B cell (primary cell): Measurements from ENCODE around the gene CGB1. TPM values are rescaled to one million over a fixed set of nuclear protein-coding genes. Genes with fewer than 3 reads are reported as not detected.
"Not testable (repeated sequence)": the region's sequence is repeated elsewhere in the genome, so short reads cannot be mapped to it uniquely, and the experiment has no call there.

ENCODE experiments used
- ATAC-seq: fragments of 200-7000 bp; cut with Tn5 transposase; one replicate; pipeline ENCODE4 v1.10.0; 2021; ENCODE audit warnings: low read depth, mild to moderate bottlenecking, moderate number of reproducible peaks, moderate library complexity
- CTCF ChIA-PET: fragments of 350-600 bp; sonication (Branson Sonifier 250); formaldehyde crosslinking; loops from one replicate; lab custom pipeline; 2021; ENCODE audit warnings: antibody characterized with exemption, inconsistent platforms; lab: Charles Lee
- POLR2A ChIA-PET: fragments of 350-600 bp; sonication (Branson Sonifier 250); formaldehyde crosslinking; loops from one replicate; lab custom pipeline; 2021; ENCODE audit warnings: antibody characterized with exemption; lab: Charles Lee
- DNase-seq: peaks from one replicate; pipeline ENCODE4 v3.0.0; 2013
- H2AFZ ChIP-seq: 2 replicates; pipeline ENCODE4 v1.6.1; 2012; ENCODE audit warnings: mild to moderate bottlenecking, low read depth, low read length; ENCODE audit not compliant: insufficient read depth, poor library complexity, severe bottlenecking
- H3K27ac ChIP-seq, 2 donors: 1 replicate in 1 of 2; 2 replicates in 1 of 2; pipeline ENCODE4 v1.5.1; 2012 to 2013; ENCODE audit warnings: low read length in 2 of 2, mild to moderate bottlenecking in 2 of 2, moderate library complexity in 1 of 2
- H3K27me3 ChIP-seq, 4 experiments: fragments of 200-600 bp in 1 of 4; sonication (generic) in 1 of 4; replicated peaks in 1 of 4; 1 replicate in 2 of 4; 2 replicates in 2 of 4; pipeline versions ENCODE4 v1.6.1 to v1.7.0; 2013 to 2016; ENCODE audit warnings: low read length in 3 of 4, mild to moderate bottlenecking in 2 of 4, mixed read lengths in 1 of 4, moderate library complexity in 1 of 4; ENCODE audit not compliant: insufficient read depth in 4 of 4, control insufficient read depth in 3 of 4; ENCODE audit errors: control extremely low read depth in 1 of 4
- H3K36me3 ChIP-seq, 2 experiments: replicated peaks in 1 of 2; 1 replicate in 1 of 2; 2 replicates in 1 of 2; pipeline versions ENCODE4 v1.6.1 to v1.7.1; 2013; ENCODE audit warnings: low read length in 1 of 2; ENCODE audit not compliant: insufficient read depth in 2 of 2, control insufficient read depth in 1 of 2; ENCODE audit errors: control extremely low read depth in 1 of 2, extremely low read depth in 1 of 2
- H3K4me1 ChIP-seq, 2 donors: fragments of 200-600 bp in 1 of 2; sonication (generic) in 1 of 2; 1 replicate in 1 of 2; 2 replicates in 1 of 2; pipeline versions ENCODE4 v1.5.1 to v1.6.1; 2013 to 2017; ENCODE audit warnings: low read length in 2 of 2; ENCODE audit not compliant: control insufficient read depth in 2 of 2, insufficient read depth in 2 of 2
- H3K4me2 ChIP-seq: replicated peaks from 2 replicates; pipeline ENCODE3; 2012; ENCODE audit warnings: mild to moderate bottlenecking, low read depth, low read length; ENCODE audit not compliant: poor library complexity, severe bottlenecking
- H3K4me3 ChIP-seq, 5 experiments: fragments of 200-600 bp in 1 of 5; sonication (generic) in 1 of 5; 1 replicate in 3 of 5; 2 replicates in 2 of 5; pipeline versions ENCODE4 v1.5.1 to v1.7.0; 2011 to 2016; ENCODE audit warnings: low read length in 4 of 5, mild to moderate bottlenecking in 4 of 5, low read depth in 2 of 5, control low read depth in 1 of 5, moderate library complexity in 1 of 5; ENCODE audit not compliant: insufficient read depth in 1 of 5; ENCODE audit errors: control extremely low read depth in 1 of 5, extremely low read depth in 1 of 5
- H3K79me2 ChIP-seq: fragments of 200-600 bp; sonication (generic); one replicate; pipeline ENCODE4 v1.6.0; 2016; ENCODE audit warnings: low read length; ENCODE audit not compliant: control insufficient read depth, insufficient read depth
- H3K9ac ChIP-seq: fragments of 200-600 bp; sonication (generic); 2 replicates; pipeline ENCODE4 v1.6.1; 2017; ENCODE audit warnings: mild to moderate bottlenecking, low read length, moderate library complexity
- H3K9me3 ChIP-seq, 3 donors: one replicate each; pipeline versions ENCODE4 v1.6.1 to v1.7.1; 2013; ENCODE audit warnings: low read length in 2 of 3; ENCODE audit not compliant: control insufficient read depth in 2 of 3, insufficient read depth in 1 of 3; ENCODE audit errors: control extremely low read depth in 1 of 3
- H4K20me1 ChIP-seq: 2 replicates; pipeline ENCODE4 v1.6.0; 2012; ENCODE audit warnings: mild to moderate bottlenecking, low read length; ENCODE audit not compliant: insufficient read depth, control insufficient read depth, poor library complexity, severe bottlenecking
- H3K27ac Mint-ChIP-seq: one replicate; pipeline ENCODE4 v1.8.0; 2021; ENCODE audit warnings: mixed read lengths
- H3K27me3 Mint-ChIP-seq: one replicate; pipeline ENCODE4 v1.8.0; 2021; ENCODE audit warnings: mixed read lengths
- H3K4me1 Mint-ChIP-seq: one replicate; pipeline ENCODE4 v1.8.0; 2021; ENCODE audit warnings: mixed read lengths
- H3K4me3 Mint-ChIP-seq: one replicate; pipeline ENCODE4 v1.8.0; 2021; ENCODE audit warnings: mixed read lengths
- H3K9me3 Mint-ChIP-seq: one replicate; pipeline ENCODE4 v1.8.0; 2022; ENCODE audit warnings: mixed read lengths; ENCODE audit not compliant: insufficient read depth
- EZH2 ChIP-seq: IDR thresholded peaks from 2 replicates; pipeline ENCODE4 v1.6.1; 2012; ENCODE audit warnings: borderline replicate concordance, low read depth, mild to moderate bottlenecking, moderate library complexity, low read length; ENCODE audit not compliant: insufficient read depth, poor library complexity, severe bottlenecking
- WGBS: methylation state at CpG from one replicate; pipeline ENCODE4 v1.1.5; 2013; ENCODE audit warnings: missing lambda C conversion rate; ENCODE audit not compliant: insufficient coverage; 5-methylcytosine and 5-hydroxymethylcytosine counted together
- intact Hi-C: fragments of 100-400 bp; cut with micrococcal nuclease; formaldehyde crosslinking; loops from one replicate; pipeline ENCODE4 v1.10.0; 2022
- polyA plus RNA-seq: library from polyadenylated mRNA; depleted of rRNA; stranded (reverse); fragments of >200 nt; gene quantifications from 2 replicates; pipeline ENCODE4 v1.2.3, GENCODE V29; 2012
- total RNA-seq, 2 donors: library from RNA; stranded (reverse); fragments of 120-200 nt in 1 of 2; gene quantifications; 1 replicate in 1 of 2; 2 replicates in 1 of 2; pipeline versions ENCODE4 v1.2.3 to v1.2.4, GENCODE V29; 2013 to 2022
- TF ChIP-seq, protein P1 (sequence below): fragments of 200-600 bp; IDR thresholded peaks from one replicate; pipeline ENCODE4 v1.8.0; 2022; ENCODE audit warnings: antibody characterized with exemption, mild to moderate bottlenecking

CGB1 gene
- total and polyA plus RNA-seq, 2 donors (not counting 1 experiment from before 2014, with no cell fraction given) = not detected

DNA sequence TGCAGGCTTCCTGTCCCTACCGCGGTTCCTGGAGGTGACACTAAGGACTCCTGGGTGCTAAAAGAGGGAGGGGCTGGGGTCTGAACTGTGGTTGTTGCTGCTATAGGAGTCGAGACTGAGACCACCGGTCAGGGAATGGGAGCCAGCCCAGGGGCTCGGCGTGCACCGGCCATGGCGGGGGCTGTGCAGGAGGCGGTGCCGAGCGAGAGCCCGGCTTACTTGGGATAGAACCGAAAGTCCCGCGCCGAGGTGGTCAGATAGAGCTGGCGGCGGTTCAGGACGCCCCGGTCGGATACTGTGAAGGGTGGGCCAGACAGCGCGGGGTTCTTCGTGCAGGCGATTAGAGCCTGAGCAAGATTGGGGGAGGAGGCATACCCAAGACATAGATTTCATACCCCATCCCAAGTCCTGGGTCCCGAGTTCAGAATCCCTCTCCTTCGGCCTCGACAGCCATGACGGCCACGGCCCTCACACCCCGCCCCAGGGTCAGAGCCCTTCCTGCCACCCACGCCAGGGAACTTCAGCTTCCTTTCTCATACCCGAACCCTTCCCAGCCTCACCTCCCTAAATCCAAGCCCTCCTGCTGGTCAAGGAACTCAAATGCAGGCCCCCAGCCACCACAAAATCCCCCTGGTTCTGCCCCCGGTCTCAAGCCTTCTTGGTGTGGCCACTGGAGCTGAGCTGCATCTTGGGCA lies 20.4 kb upstream of the CGB1 start:
- not testable (repeated sequence) for H3K27ac ChIP-seq

GRCh38 chr19:49056101-49056901 lies 19.6 kb upstream of the CGB1 start:
- no peak overlapping the region for H3K27ac Mint-ChIP-seq
- H3K27ac ChIP-seq = no peak overlapping the region
- H2AFZ ChIP-seq = peak overlapping the region; percentile 93
- ATAC-seq (peak; percentile 84), DNase-seq (peak; percentile 74)
- peaks cover 0 to 23% (median 0%) of the 10 kb centered on the region in 3 donors for H3K9me3 ChIP-seq
- 1% methylated on average over 63 of the region's 63 CpGs for WGBS
- peaks cover 22% of the 10 kb centered on the region for H3K4me1 Mint-ChIP-seq
- H3K4me2 ChIP-seq = peak overlapping the region; percentile 98
- H3K4me3 ChIP-seq = peak overlapping the region in 4 of 5 experiments; percentile 51 to 77 (median 56)
- TF ChIP-seq, protein P1, sequence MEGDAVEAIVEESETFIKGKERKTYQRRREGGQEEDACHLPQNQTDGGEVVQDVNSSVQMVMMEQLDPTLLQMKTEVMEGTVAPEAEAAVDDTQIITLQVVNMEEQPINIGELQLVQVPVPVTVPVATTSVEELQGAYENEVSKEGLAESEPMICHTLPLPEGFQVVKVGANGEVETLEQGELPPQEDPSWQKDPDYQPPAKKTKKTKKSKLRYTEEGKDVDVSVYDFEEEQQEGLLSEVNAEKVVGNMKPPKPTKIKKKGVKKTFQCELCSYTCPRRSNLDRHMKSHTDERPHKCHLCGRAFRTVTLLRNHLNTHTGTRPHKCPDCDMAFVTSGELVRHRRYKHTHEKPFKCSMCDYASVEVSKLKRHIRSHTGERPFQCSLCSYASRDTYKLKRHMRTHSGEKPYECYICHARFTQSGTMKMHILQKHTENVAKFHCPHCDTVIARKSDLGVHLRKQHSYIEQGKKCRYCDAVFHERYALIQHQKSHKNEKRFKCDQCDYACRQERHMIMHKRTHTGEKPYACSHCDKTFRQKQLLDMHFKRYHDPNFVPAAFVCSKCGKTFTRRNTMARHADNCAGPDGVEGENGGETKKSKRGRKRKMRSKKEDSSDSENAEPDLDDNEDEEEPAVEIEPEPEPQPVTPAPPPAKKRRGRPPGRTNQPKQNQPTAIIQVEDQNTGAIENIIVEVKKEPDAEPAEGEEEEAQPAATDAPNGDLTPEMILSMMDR = peak; percentile 46
- no peak for TF ChIP-seq EZH2
- intact Hi-C loops = no loop called here
- H3K36me3 ChIP-seq = no peaks in the 10 kb centered on the region
- peaks cover 28% of the 10 kb centered on the region for H3K27me3 Mint-ChIP-seq
- H3K9me3 Mint-ChIP-seq = no peaks in the 10 kb centered on the region
- H3K4me1 ChIP-seq = peaks cover 17 to 28% of the 10 kb centered on the region in 2 donors
- H3K27me3 ChIP-seq = peaks cover 0 to 49% (median 20%) of the 10 kb centered on the region in 4 experiments
- ChIA-PET CTCF (interaction anchor here (0.6 to 1.5 kb wide), 6 partner anchors 13 to 143 kb away, joined by 3 to 5 read pairs (median 4); partner anchors contain the start of genes GYS1 and RUVBL2), POLR2A (interaction anchor here (0.5 kb wide), 1 partner anchor 84 kb away, joined by 18 read pairs; no protein-coding TSS in a partner anchor)
- H3K4me3 Mint-ChIP-seq = peak overlapping the region; percentile 90
- no peaks in the 10 kb centered on the region for H4K20me1 ChIP-seq
- no peaks in the 10 kb centered on the region for H3K79me2 ChIP-seq
- H3K9ac ChIP-seq = peak overlapping the region; percentile 69

More for the DNA sequence above, 20.4 kb upstream of the CGB1 start:
- H3K79me2 ChIP-seq, H4K20me1 ChIP-seq, ATAC-seq, H3K27ac Mint-ChIP-seq, H3K9me3 Mint-ChIP-seq, intact Hi-C loops, H3K36me3 ChIP-seq: not testable (repeated sequence)
- H3K9ac ChIP-seq = peak overlapping the region; percentile 69
- peak overlapping the region; percentile 98 for H3K4me2 ChIP-seq
- peak; percentile 46 for DNase-seq
- peak overlapping the region in 4 of 5 experiments; percentile 51 to 77 (median 56) for H3K4me3 ChIP-seq
- peaks cover 0 to 27% (median 0%) of the 10 kb centered on the region in 3 donors for H3K9me3 ChIP-seq
- peaks cover 17 to 28% of the 10 kb centered on the region in 2 donors for H3K4me1 ChIP-seq
- H3K27me3 Mint-ChIP-seq = peaks cover 28% of the 10 kb centered on the region
- ChIA-PET POLR2A (interaction anchor here (0.5 kb wide), 1 partner anchor 1463 kb away, joined by 6 read pairs; no protein-coding TSS in a partner anchor), CTCF (interaction anchor here (0.7 to 1.5 kb wide), 6 partner anchors 40 to 142 kb away, joined by 3 to 5 read pairs (median 4); partner anchors contain the start of genes GYS1 and RUVBL2)
- peaks cover 0 to 57% (median 23%) of the 10 kb centered on the region in 4 experiments for H3K27me3 ChIP-seq
- H3K4me1 Mint-ChIP-seq = peaks cover 22% of the 10 kb centered on the region
- WGBS = 6% methylated on average over 33 of the region's 34 CpGs
- H3K4me3 Mint-ChIP-seq = peak overlapping the region; percentile 90
- H2AFZ ChIP-seq = peak overlapping the region; percentile 93

DNA sequence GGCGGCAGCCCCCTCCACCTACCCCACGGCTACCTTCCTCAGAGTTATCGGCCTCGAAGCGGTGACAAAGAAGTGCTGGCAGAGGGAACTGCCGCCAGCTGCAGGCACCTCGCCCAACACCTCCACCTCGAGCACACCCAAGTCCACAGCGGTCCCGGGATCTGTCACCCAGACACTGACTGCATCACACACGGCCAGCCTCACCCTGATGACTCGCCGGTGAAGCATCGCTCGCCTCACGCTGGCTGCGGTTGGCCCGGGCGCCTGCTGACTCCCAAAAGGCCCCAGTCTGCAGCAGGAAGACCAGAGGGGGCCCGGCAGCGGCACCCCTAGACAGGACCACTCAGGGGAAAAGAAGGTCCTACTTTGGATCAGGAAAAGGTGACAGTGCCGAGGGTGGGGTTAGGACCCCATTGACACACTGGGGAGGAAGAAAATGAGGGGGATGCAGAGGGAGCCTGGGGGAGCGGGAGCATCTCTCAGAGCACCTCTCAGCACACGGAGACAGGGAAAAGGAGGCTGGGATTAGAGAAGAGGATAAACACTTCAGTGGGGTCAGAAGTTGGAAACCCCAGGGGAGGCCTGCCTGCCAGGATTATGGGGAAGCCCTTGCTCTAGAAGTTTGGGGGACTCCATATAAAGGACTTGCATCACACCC lies 13.8 kb upstream of the CGB1 start:
- H4K20me1 ChIP-seq, H3K4me2 ChIP-seq, POLR2A ChIA-PET, CTCF ChIA-PET, H3K27me3 Mint-ChIP-seq, H3K4me1 ChIP-seq, H2AFZ ChIP-seq, H3K9ac ChIP-seq, intact Hi-C loops, DNase-seq, H3K9me3 Mint-ChIP-seq, H3K27me3 ChIP-seq, H3K4me1 Mint-ChIP-seq, H3K79me2 ChIP-seq, ATAC-seq, H3K27ac Mint-ChIP-seq, H3K27ac ChIP-seq, H3K36me3 ChIP-seq, H3K9me3 ChIP-seq, H3K4me3 ChIP-seq, H3K4me3 Mint-ChIP-seq: not testable (repeated sequence)
- 90% methylated on average over 22 of the region's 24 CpGs for WGBS
